A673 (cell line): ENCODE results near the gene MTAP. TPM values are rescaled to one million over a fixed set of nuclear protein-coding genes. Genes with fewer than 3 reads are reported as not detected.

Experiments
- BruUV-seq: library from RNA; stranded (reverse); fragments of 400-500 nt; replicated peaks from 2 replicates; lab custom pipeline; 2021; lab: Mats Ljungman, UMichigan
- CTCF ChIA-PET: fragments of 300-600 bp; sonication (Branson Sonifier 250); formaldehyde crosslinking; loops from one replicate; lab custom pipeline; 2022; ENCODE audit warnings: antibody characterized with exemption; lab: Charles Lee
- POLR2A ChIA-PET: fragments of 300-600 bp; sonication (Branson Sonifier 250); formaldehyde crosslinking; loops from one replicate; lab custom pipeline; 2022; ENCODE audit warnings: antibody characterized with exemption; ENCODE audit not compliant: low non-redundant PET; lab: Charles Lee
- DNase-seq: peaks from one replicate; pipeline ENCODE4 v3.0.0-alpha.2; 2015; ENCODE audit warnings: low spot score
- H3K27ac ChIP-seq: fragments of 200-600 bp; sonication (generic); 2 replicates; pipeline ENCODE4 v1.5.1; 2016; ENCODE audit warnings: mixed run types, low read depth, mild to moderate bottlenecking, mixed read lengths, antibody characterized with exemption, low read length; ENCODE audit not compliant: poor library complexity, severe bottlenecking
- H3K27me3 ChIP-seq: fragments of 200-600 bp; sonication (generic); replicated peaks from 2 replicates; pipeline ENCODE4 v1.6.1; 2017; ENCODE audit warnings: mixed run types, low read depth, mild to moderate bottlenecking, mixed read lengths, antibody characterized with exemption, low read length; ENCODE audit not compliant: insufficient read depth, poor library complexity
- H3K36me3 ChIP-seq: fragments of 200-600 bp; sonication (generic); 2 replicates; pipeline ENCODE4 v1.6.1; 2016; ENCODE audit warnings: mixed run types, mild to moderate bottlenecking, mixed read lengths, antibody characterized with exemption, low read length; ENCODE audit not compliant: insufficient read depth, poor library complexity, severe bottlenecking
- H3K4me1 ChIP-seq: fragments of 200-600 bp; sonication (generic); 2 replicates; pipeline ENCODE4 v1.6.1; 2017; ENCODE audit warnings: mixed run types, mild to moderate bottlenecking, mixed read lengths, antibody characterized with exemption, low read length; ENCODE audit not compliant: insufficient read depth, poor library complexity, severe bottlenecking
- H3K4me3 ChIP-seq: fragments of 200-600 bp; sonication (generic); 2 replicates; pipeline ENCODE4 v1.5.1; 2016; ENCODE audit warnings: low read depth, mixed run types, mild to moderate bottlenecking, mixed read lengths, low read length; ENCODE audit not compliant: poor library complexity, severe bottlenecking
- H3K9me3 ChIP-seq: fragments of 200-600 bp; sonication (generic); 2 replicates; pipeline ENCODE4 v1.6.1; 2016; ENCODE audit warnings: mixed run types, low read depth, mild to moderate bottlenecking, mixed read lengths, antibody characterized with exemption, low read length; ENCODE audit not compliant: poor library complexity, severe bottlenecking
- EZH2 ChIP-seq: fragments of 200-600 bp; sonication (generic); IDR thresholded peaks from 2 replicates; pipeline ENCODE4 v1.6.1; 2017; ENCODE audit warnings: borderline replicate concordance, low read depth, mild to moderate bottlenecking, mixed read lengths, antibody characterized with exemption, low read length; ENCODE audit not compliant: poor library complexity, severe bottlenecking
- intact Hi-C: fragments of 100-400 bp; cut with micrococcal nuclease; formaldehyde crosslinking; loops from one replicate; pipeline ENCODE4 v1.10.0; 2022; ENCODE audit not compliant: unreplicated experiment
- total RNA-seq: library from RNA; stranded (reverse); gene quantifications from 2 replicates; pipeline ENCODE4 v1.2.3, GENCODE V29; 2021
- TF ChIP-seq, protein P1 (sequence below): fragments of 300-800, 200-600 bp; sonication (generic); conservative IDR thresholded peaks from 2 replicates; pipeline ENCODE4 v1.5.1; 2017; ENCODE audit warnings: low read depth, mild to moderate bottlenecking, antibody characterized with exemption, low read length, moderate library complexity, mixed read lengths

MTAP gene
- total RNA-seq, 1 experiment from 2014 or later = 39.2 TPM

- intact Hi-C loops = no loop called here
- Histone ChIP-seq H3K36me3 (no peaks in the 10 kb centered on the region), H3K9me3 (no peaks in the 10 kb centered on the region), H3K27ac (no peak overlapping the region), H3K27me3 (no peaks in the 10 kb centered on the region), H3K4me1 (no peaks in the 10 kb centered on the region), H3K4me3 (no peak overlapping the region)
- CTCF ChIA-PET = no interaction called here
- no TSS peak for BruUV-seq
- TF ChIP-seq, protein P1, sequence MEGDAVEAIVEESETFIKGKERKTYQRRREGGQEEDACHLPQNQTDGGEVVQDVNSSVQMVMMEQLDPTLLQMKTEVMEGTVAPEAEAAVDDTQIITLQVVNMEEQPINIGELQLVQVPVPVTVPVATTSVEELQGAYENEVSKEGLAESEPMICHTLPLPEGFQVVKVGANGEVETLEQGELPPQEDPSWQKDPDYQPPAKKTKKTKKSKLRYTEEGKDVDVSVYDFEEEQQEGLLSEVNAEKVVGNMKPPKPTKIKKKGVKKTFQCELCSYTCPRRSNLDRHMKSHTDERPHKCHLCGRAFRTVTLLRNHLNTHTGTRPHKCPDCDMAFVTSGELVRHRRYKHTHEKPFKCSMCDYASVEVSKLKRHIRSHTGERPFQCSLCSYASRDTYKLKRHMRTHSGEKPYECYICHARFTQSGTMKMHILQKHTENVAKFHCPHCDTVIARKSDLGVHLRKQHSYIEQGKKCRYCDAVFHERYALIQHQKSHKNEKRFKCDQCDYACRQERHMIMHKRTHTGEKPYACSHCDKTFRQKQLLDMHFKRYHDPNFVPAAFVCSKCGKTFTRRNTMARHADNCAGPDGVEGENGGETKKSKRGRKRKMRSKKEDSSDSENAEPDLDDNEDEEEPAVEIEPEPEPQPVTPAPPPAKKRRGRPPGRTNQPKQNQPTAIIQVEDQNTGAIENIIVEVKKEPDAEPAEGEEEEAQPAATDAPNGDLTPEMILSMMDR = no peak
- no peak for TF ChIP-seq EZH2
- POLR2A ChIA-PET = no interaction called here
- no peak for DNase-seq
These were observed 181.7 kb downstream of the MTAP start for GRCh38 chr9:21984101-21984500.

DNA sequence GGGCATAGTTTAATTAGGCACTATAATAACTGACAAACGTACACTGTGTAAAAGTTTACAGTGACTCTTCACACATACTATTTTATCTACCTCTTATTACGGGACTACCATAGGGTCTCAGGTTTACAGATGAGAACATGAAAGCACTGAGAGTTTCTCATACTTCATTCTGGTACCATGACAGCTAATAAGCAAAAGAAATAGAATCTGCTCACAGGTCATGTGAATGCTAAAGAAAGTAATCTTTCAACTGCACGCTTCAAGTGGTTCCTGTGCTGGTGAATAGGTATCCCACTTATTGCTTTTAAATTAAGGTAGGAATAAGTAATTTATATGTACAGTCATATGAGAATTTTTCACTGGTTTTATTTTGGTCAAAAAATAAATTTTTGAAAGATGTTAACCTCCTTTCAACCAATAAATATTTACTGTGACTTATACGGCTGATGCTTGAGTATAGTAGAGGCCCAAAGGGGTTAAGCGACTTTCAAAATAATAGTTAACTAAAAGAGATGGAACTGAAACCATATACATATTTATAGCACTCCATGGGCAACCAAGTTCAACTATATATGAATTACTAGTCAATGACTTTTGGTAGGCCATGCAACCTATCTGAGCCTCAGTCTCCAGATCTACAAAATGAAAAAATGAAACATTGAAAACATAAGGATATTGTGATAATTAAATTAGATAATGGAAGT, 183.7 kb downstream of the MTAP start:
- Histone ChIP-seq H3K36me3 (no peaks in the 10 kb centered on the region), H3K4me1 (no peaks in the 10 kb centered on the region), H3K9me3 (no peaks in the 10 kb centered on the region), H3K27me3 (no peaks in the 10 kb centered on the region), H3K27ac (no peak overlapping the region), H3K4me3 (no peak overlapping the region)
- CTCF ChIA-PET = no interaction called here
- POLR2A ChIA-PET = no interaction called here
- no peak for DNase-seq
- BruUV-seq = no TSS peak
- TF ChIP-seq, protein P1 = no peak
- intact Hi-C loops = no loop called here

Other genes starting within 250 kb of the MTAP start
- gene CDKN2A, start 191.8 kb downstream of the MTAP start, total RNA-seq = not detected in 2 replicates
- not detected in 2 replicates for gene CDKN2B-AS1, start 192.2 kb downstream of the MTAP start, total RNA-seq
- gene CDKN2B, start 206.7 kb downstream of the MTAP start, total RNA-seq = not detected in 2 replicates